GM12865 (cell line): ENCODE results near the gene PDE3A.

Source experiments
- DNase-seq: peaks from one replicate; pipeline ENCODE4 v3.0.0; 2010; ENCODE audit warnings: low read depth
- H3K4me3 ChIP-seq: 2 replicates; pipeline ENCODE4 v1.5.1; 2011; ENCODE audit warnings: mild to moderate bottlenecking, low read depth, low read length, control low read depth
- CTCF ChIP-seq: IDR thresholded peaks from 2 replicates; pipeline ENCODE4 v1.5.1; 2011; ENCODE audit warnings: low read length, control low read depth, low read depth, inconsistent platforms; ENCODE audit not compliant: insufficient read depth; ENCODE audit errors: missing control alignments

PDE3A gene

GRCh38 chr12:20390846-20391245 lies 22.5 kb downstream of the PDE3A start:
- H3K4me3 ChIP-seq = no peak overlapping the region
- no peak for TF ChIP-seq CTCF
- no peak for DNase-seq

GRCh38 chr12:20392339-20392738 lies 24.0 kb downstream of the PDE3A start:
- H3K4me3 ChIP-seq = no peak overlapping the region
- TF ChIP-seq CTCF = no peak
- DNase-seq = no peak

GRCh38 chr12:20393707-20394106 lies 25.4 kb downstream of the PDE3A start:
- no peak for DNase-seq
- no peak overlapping the region for H3K4me3 ChIP-seq
- no peak for TF ChIP-seq CTCF

GRCh38 chr12:20395791-20396550 lies 27.6 kb downstream of the PDE3A start:
- DNase-seq = no peak
- no peak for TF ChIP-seq CTCF
- H3K4me3 ChIP-seq = no peak overlapping the region

- H3K4me3 ChIP-seq = no peak overlapping the region
- no peak for TF ChIP-seq CTCF
- DNase-seq = no peak
Measured at GRCh38 chr12:20398686-20399085, 30.3 kb downstream of the PDE3A start.

GRCh38 chr12:20400003-20400402 lies 31.7 kb downstream of the PDE3A start:
- no peak for TF ChIP-seq CTCF
- DNase-seq = no peak
- no peak overlapping the region for H3K4me3 ChIP-seq

GRCh38 chr12:20403230-20403629 lies 34.9 kb downstream of the PDE3A start:
- H3K4me3 ChIP-seq = no peak overlapping the region
- no peak for DNase-seq
- no peak for TF ChIP-seq CTCF
